IPS-18c (cell line): ENCODE measurements around the gene SUN2.

Source experiments
- H3K4me3 ChIP-seq: 2 replicates; pipeline ENCODE4 v1.7.0; 2013; ENCODE audit warnings: low read depth, mild to moderate bottlenecking, low read length, moderate library complexity; ENCODE audit not compliant: insufficient read depth
- H3K9me3 ChIP-seq: one replicate; pipeline ENCODE4 v1.6.1; 2013; ENCODE audit warnings: mild to moderate bottlenecking, low read length, moderate library complexity; ENCODE audit not compliant: control insufficient read depth, insufficient read depth

The SUN2 gene

GRCh38 chr22:38783095-38783615 lies 27.4 kb upstream of the SUN2 start:
- Histone ChIP-seq H3K4me3 (no peak overlapping the region), H3K9me3 (no peaks in the 10 kb centered on the region)

GRCh38 chr22:38782402-38783094 lies 26.8 kb upstream of the SUN2 start:
- Histone ChIP-seq H3K4me3 (no peak overlapping the region), H3K9me3 (no peaks in the 10 kb centered on the region)

- no peaks in the 10 kb centered on the region for H3K9me3 ChIP-seq
- H3K4me3 ChIP-seq: no peak overlapping the region
These were observed 25.2 kb upstream of the SUN2 start for GRCh38 chr22:38781033-38781432.

GRCh38 chr22:38777087-38777671 lies 21.4 kb upstream of the SUN2 start:
- H3K9me3 ChIP-seq: no peaks in the 10 kb centered on the region
- H3K4me3 ChIP-seq: no peak overlapping the region

- H3K4me3 ChIP-seq: no peak overlapping the region
- H3K9me3 ChIP-seq: no peaks in the 10 kb centered on the region
These were observed 20.3 kb upstream of the SUN2 start for GRCh38 chr22:38776086-38776485.

GRCh38 chr22:38775656-38776055 lies 19.9 kb upstream of the SUN2 start:
- Histone ChIP-seq H3K9me3 (no peaks in the 10 kb centered on the region), H3K4me3 (no peak overlapping the region)

- H3K9me3 ChIP-seq: no peaks in the 10 kb centered on the region
- H3K4me3 ChIP-seq: no peak overlapping the region
These were observed 18.8 kb upstream of the SUN2 start for GRCh38 chr22:38774496-38775166.

- no peak overlapping the region for H3K4me3 ChIP-seq
- H3K9me3 ChIP-seq: no peaks in the 10 kb centered on the region
These were observed 17.7 kb upstream of the SUN2 start for GRCh38 chr22:38773363-38773946.

- no peak overlapping the region for H3K4me3 ChIP-seq
- no peaks in the 10 kb centered on the region for H3K9me3 ChIP-seq
These were observed 16.8 kb upstream of the SUN2 start for GRCh38 chr22:38772623-38772873.

- H3K9me3 ChIP-seq: no peaks in the 10 kb centered on the region
- H3K4me3 ChIP-seq: no peak overlapping the region
These were observed 14.6 kb upstream of the SUN2 start for GRCh38 chr22:38770257-38770949.

GRCh38 chr22:38768036-38768435 lies 12.2 kb upstream of the SUN2 start:
- Histone ChIP-seq H3K9me3 (no peaks in the 10 kb centered on the region), H3K4me3 (no peak overlapping the region)

GRCh38 chr22:38767313-38767712 lies 11.5 kb upstream of the SUN2 start:
- no peaks in the 10 kb centered on the region for H3K9me3 ChIP-seq
- no peak overlapping the region for H3K4me3 ChIP-seq

GRCh38 chr22:38766076-38766777 lies 10.4 kb upstream of the SUN2 start:
- H3K9me3 ChIP-seq: no peaks in the 10 kb centered on the region
- no peak overlapping the region for H3K4me3 ChIP-seq

GRCh38 chr22:38762551-38762983 lies 6.8 kb upstream of the SUN2 start:
- Histone ChIP-seq H3K9me3 (no peaks in the 10 kb centered on the region), H3K4me3 (no peak overlapping the region)

GRCh38 chr22:38761202-38762162 lies 5.7 kb upstream of the SUN2 start:
- H3K9me3 ChIP-seq: no peaks in the 10 kb centered on the region
- H3K4me3 ChIP-seq: no peak overlapping the region
